Neural progenitor cell (in vitro differentiated cells): ENCODE data around the gene ZFP3. TPM values are rescaled to one million over a fixed set of nuclear protein-coding genes. Genes with fewer than 3 reads are reported as not detected.
"Not testable (repeated sequence)": the region's sequence is repeated elsewhere in the genome, so short reads cannot be mapped to it uniquely, and the experiment has no call there.

ENCODE experiments used
- DNase-seq: peaks from one replicate; pipeline ENCODE4 v3.0.0-alpha.2; 2016; ENCODE audit warnings: low spot score
- H2AFZ ChIP-seq: fragments of 200-600 bp; sonication (generic); replicated peaks from 2 replicates; pipeline ENCODE4 v1.6.1; 2016; ENCODE audit warnings: antibody characterized with exemption
- H3F3A ChIP-seq: fragments of 200-600 bp; sonication (generic); 2 replicates; pipeline ENCODE4 v1.6.1; 2016; ENCODE audit warnings: antibody characterized with exemption, low read depth
- H3K27ac ChIP-seq: fragments of 200-600 bp; sonication (generic); 2 replicates; pipeline ENCODE4 v1.5.1; 2016; ENCODE audit warnings: mild to moderate bottlenecking
- H3K27me3 ChIP-seq: fragments of 200-600 bp; sonication (generic); 2 replicates; pipeline ENCODE4 v1.6.1; 2016; ENCODE audit warnings: mild to moderate bottlenecking, moderate library complexity
- H3K36me3 ChIP-seq: fragments of 200-600 bp; sonication (generic); 2 replicates; pipeline ENCODE4 v1.5.1; 2016
- H3K4me1 ChIP-seq: fragments of 200-600 bp; sonication (generic); 2 replicates; pipeline ENCODE4 v1.6.1; 2016; ENCODE audit warnings: mixed run types
- H3K4me2 ChIP-seq: fragments of 200-600 bp; sonication (generic); 2 replicates; pipeline ENCODE4 v1.6.1; 2016
- H3K4me3 ChIP-seq: fragments of 200-600 bp; sonication (generic); 2 replicates; pipeline ENCODE4 v1.5.1; 2016
- H3K79me2 ChIP-seq: fragments of 200-600 bp; sonication (generic); 2 replicates; pipeline ENCODE4 v1.6.1; 2016; ENCODE audit warnings: low read depth
- H3K9ac ChIP-seq: fragments of 200-600 bp; sonication (generic); 2 replicates; pipeline ENCODE4 v1.6.1; 2016
- H3K9me3 ChIP-seq: fragments of 200-600 bp; sonication (generic); 2 replicates; pipeline ENCODE4 v1.5.1; 2016; ENCODE audit warnings: low read depth
- H4K20me1 ChIP-seq: fragments of 200-600 bp; sonication (generic); 2 replicates; pipeline ENCODE4 v1.6.1; 2016; ENCODE audit warnings: low read depth
- H3K27ac Mint-ChIP-seq: 3 replicates; pipeline ENCODE4 v1.8.0; 2021; ENCODE audit warnings: mixed read lengths
- H3K27me3 Mint-ChIP-seq: 2 replicates; pipeline ENCODE4 v1.8.0; 2022; ENCODE audit warnings: low read depth, mild to moderate bottlenecking, inconsistent platforms, moderate library complexity, mixed read lengths; ENCODE audit not compliant: insufficient read depth
- H3K36me3 Mint-ChIP-seq: 3 replicates; pipeline ENCODE4 v1.8.0; 2021; ENCODE audit warnings: mixed read lengths
- H3K4me1 Mint-ChIP-seq: 3 replicates; pipeline ENCODE4 v1.8.0; 2021; ENCODE audit warnings: mixed read lengths
- H3K4me3 Mint-ChIP-seq: 3 replicates; pipeline ENCODE4 v1.8.0; 2021; ENCODE audit warnings: mild to moderate bottlenecking, moderate library complexity, mixed read lengths
- H3K9me3 Mint-ChIP-seq: 3 replicates; pipeline ENCODE4 v1.8.0; 2020; ENCODE audit warnings: mixed read lengths
- CTCF ChIP-seq: fragments of 200-600 bp; sonication (generic); IDR thresholded peaks from 2 replicates; pipeline ENCODE4 v1.5.1; 2017; ENCODE audit warnings: antibody characterized with exemption, mild to moderate bottlenecking
- EZH2 ChIP-seq: fragments of 200-600 bp; sonication (generic); IDR thresholded peaks from 2 replicates; pipeline ENCODE4 v1.6.1; 2017; ENCODE audit warnings: antibody characterized with exemption, mild to moderate bottlenecking, moderate library complexity
- EZH2phosphoT487 ChIP-seq: fragments of 200-600 bp; sonication (generic); IDR thresholded peaks from 2 replicates; pipeline ENCODE4 v1.6.1; 2017; ENCODE audit warnings: antibody characterized with exemption
- total RNA-seq: library from RNA; depleted of rRNA; stranded (reverse); fragments of >200 nt; gene quantifications from 2 replicates; pipeline ENCODE4 v1.2.3, GENCODE V29; 2015; ENCODE audit warnings: low replicate concordance

The ZFP3 gene
- total RNA-seq, 1 donor from 2014 or later = 0.34 TPM

DNA sequence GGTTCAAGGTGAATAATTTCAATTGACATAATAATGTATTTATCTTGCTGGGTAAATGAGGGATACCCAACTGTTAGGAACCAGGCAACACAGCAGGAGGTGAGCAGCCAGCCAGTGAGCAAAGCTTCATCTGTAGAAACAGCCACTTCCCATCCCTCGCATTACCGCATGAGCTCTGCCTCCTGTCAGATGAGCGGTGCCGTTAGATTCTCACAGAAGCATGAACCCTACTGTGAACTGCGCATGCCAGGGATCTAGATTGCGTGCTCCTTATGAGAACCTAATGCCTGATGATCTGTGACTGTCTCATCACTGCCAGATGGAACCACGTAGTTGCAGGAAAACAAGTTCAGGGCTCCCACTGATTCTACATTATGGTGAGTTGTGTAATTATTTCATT, 46.6 kb downstream of the ZFP3 start:
- not testable (repeated sequence) for H3K4me3 ChIP-seq, H3K9me3 ChIP-seq, H3F3A ChIP-seq, H3K4me2 ChIP-seq, H3K27ac ChIP-seq, H3K79me2 ChIP-seq, H3K4me3 Mint-ChIP-seq, H3K4me1 Mint-ChIP-seq, H3K4me1 ChIP-seq, H3K27ac Mint-ChIP-seq, H4K20me1 ChIP-seq, DNase-seq, H3K36me3 Mint-ChIP-seq, H3K36me3 ChIP-seq, H3K9ac ChIP-seq, H2AFZ ChIP-seq, H3K9me3 Mint-ChIP-seq
- H3K27me3 Mint-ChIP-seq = peaks cover 13% of the 10 kb centered on the region
- H3K27me3 ChIP-seq = peaks cover 29% of the 10 kb centered on the region

DNA sequence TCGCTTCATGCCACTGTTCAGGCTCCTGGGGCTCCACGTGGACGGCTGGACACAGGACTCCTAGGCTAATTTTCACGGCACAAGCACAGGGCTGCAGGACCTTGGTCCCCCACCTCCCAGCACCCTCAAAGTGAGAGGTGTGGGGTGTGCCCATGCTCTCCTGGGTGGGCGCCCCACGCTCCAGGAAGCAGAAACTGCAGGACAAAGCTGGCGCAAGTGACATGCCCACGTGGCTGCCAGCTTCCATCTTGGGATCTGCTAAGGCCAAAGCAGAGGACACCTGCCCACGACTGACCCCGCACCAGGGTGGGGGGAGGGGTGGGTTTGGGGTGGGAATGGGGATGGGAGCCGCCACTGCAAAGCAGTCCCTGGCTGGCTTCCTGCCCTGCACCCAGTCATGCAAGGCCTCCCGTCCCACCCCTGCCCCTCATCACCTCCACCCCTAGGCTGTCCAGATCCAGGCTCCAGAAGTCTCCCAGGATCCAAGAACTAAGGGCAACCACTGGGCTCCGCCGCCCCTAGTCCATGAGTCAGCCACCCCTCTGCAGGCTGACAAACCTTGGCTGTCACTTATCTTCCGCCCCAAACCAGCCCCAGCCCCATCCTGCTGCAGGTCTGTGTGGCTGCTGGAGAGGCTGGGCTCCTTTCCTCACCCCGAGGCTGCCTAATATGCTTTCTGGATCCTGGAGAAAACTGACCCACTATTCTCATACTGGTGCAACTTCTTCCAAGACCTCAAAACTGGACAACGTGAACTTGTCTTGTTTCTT, 48.6 kb downstream of the ZFP3 start:
- H3K36me3 ChIP-seq = no peaks in the 10 kb centered on the region
- peaks cover 13% of the 10 kb centered on the region for H3K27me3 Mint-ChIP-seq
- no peak overlapping the region for H3K4me3 Mint-ChIP-seq
- H4K20me1 ChIP-seq = no peaks in the 10 kb centered on the region
- no peak overlapping the region for H3K27ac Mint-ChIP-seq
- no peaks in the 10 kb centered on the region for H3K79me2 ChIP-seq
- H3K4me2 ChIP-seq = no peak overlapping the region
- H3K9me3 Mint-ChIP-seq = no peaks in the 10 kb centered on the region
- no peaks in the 10 kb centered on the region for H3F3A ChIP-seq
- no peak overlapping the region for H2AFZ ChIP-seq
- H3K27ac ChIP-seq = no peak overlapping the region
- H3K4me3 ChIP-seq = no peak overlapping the region
- no peaks in the 10 kb centered on the region for H3K9me3 ChIP-seq
- H3K36me3 Mint-ChIP-seq = no peaks in the 10 kb centered on the region
- peaks cover 4% of the 10 kb centered on the region for H3K4me1 Mint-ChIP-seq
- no peak for DNase-seq
- H3K4me1 ChIP-seq = no peaks in the 10 kb centered on the region
- no peak for TF ChIP-seq CTCF
- TF ChIP-seq EZH2phosphoT487 = no peak
- no peak for TF ChIP-seq EZH2
- H3K9ac ChIP-seq = no peak overlapping the region
- peaks cover 22% of the 10 kb centered on the region for H3K27me3 ChIP-seq

- no peak overlapping the region for H3K27ac ChIP-seq
- H3K4me1 ChIP-seq = no peaks in the 10 kb centered on the region
- Mint-ChIP-seq H3K27me3 (peaks cover 9% of the 10 kb centered on the region), H3K4me1 (no peaks in the 10 kb centered on the region), H3K9me3 (peaks cover 2% of the 10 kb centered on the region), H3K4me3 (no peak overlapping the region), H3K27ac (no peak overlapping the region), H3K36me3 (no peaks in the 10 kb centered on the region)
- H3K36me3 ChIP-seq = no peaks in the 10 kb centered on the region
- no peak for DNase-seq
- no peak overlapping the region for H2AFZ ChIP-seq
- no peak overlapping the region for H3K4me2 ChIP-seq
- H3K9ac ChIP-seq = no peak overlapping the region
- H3K4me3 ChIP-seq = no peak overlapping the region
- H3K27me3 ChIP-seq = peaks cover 12% of the 10 kb centered on the region
- TF ChIP-seq EZH2phosphoT487 (no peak), EZH2 (no peak), CTCF (no peak)
- no peaks in the 10 kb centered on the region for H3F3A ChIP-seq
- H3K9me3 ChIP-seq = no peaks in the 10 kb centered on the region
- H4K20me1 ChIP-seq = no peaks in the 10 kb centered on the region
- H3K79me2 ChIP-seq = no peaks in the 10 kb centered on the region
These were observed 49.6 kb downstream of the ZFP3 start for GRCh38 chr17:5127910-5128309.

DNA sequence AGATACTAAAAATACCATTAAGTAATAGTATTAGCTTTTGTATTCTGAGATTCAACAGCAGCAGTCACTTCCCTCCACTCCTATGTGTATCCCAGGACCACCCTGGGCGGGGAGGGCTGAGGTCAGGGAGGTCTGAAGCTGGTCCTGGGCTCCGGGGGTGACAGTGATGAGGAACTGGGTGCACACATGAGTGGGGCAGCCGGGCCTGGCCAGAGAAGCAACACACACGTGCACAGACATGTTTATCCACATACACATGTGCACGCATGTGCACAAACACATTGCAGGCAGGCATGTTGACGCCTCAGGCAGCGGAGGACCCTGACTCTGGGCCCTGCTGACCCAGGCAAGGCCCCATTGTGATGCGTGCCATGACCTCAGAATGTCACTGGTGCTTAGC, 50.1 kb downstream of the ZFP3 start:
- H3K9me3 Mint-ChIP-seq = not testable (repeated sequence)

More for the DNA sequence above, 50.1 kb downstream of the ZFP3 start:
- not testable (repeated sequence) for H3K9ac ChIP-seq, H3K4me3 Mint-ChIP-seq, H2AFZ ChIP-seq, H3K27ac Mint-ChIP-seq, H3K36me3 Mint-ChIP-seq, H3F3A ChIP-seq, H3K27me3 Mint-ChIP-seq, H3K9me3 ChIP-seq, H3K79me2 ChIP-seq, H3K27me3 ChIP-seq, H3K4me3 ChIP-seq, H3K4me2 ChIP-seq, DNase-seq, H3K4me1 Mint-ChIP-seq, H4K20me1 ChIP-seq, H3K27ac ChIP-seq, H3K4me1 ChIP-seq, H3K36me3 ChIP-seq
